Measurements from ENCODE around the gene CFAP61. TPM values are rescaled to one million over a fixed set of nuclear protein-coding genes. Genes with fewer than 3 reads are reported as not detected.

Gene CFAP61
- total RNA-seq, 4 donors from 2014 or later = 17.1 to 94.8 (median 41.4) TPM

DNA sequence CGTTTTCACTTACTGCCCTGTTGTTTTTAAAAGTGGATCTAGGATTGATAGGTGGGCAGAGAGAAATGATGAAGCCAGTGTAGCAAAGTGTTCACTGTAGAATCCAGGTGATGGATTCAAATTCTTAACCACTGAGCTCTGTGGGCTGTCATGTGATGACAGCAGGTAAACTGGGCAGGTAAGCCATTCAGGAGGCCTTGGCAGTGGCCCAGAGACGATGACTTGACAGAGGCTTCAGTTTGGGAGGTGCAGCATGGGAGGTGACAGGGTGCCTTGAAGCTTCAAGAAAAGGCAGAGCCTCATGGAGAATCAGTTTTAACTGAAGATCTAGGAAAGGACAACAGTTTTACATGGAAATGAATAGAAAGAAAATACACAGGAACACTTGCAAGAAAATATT, 33.2 kb upstream of the CFAP61 start:
- DNase-seq (no peak), ATAC-seq (no peak)
- no peaks in the 10 kb centered on the region for H3K9me3 ChIP-seq
- peaks cover 23 to 24% of the 10 kb centered on the region in 2 donors for H3K4me1 ChIP-seq
- H3K27me3 ChIP-seq = no peaks in the 10 kb centered on the region
- TF ChIP-seq, protein P1, sequence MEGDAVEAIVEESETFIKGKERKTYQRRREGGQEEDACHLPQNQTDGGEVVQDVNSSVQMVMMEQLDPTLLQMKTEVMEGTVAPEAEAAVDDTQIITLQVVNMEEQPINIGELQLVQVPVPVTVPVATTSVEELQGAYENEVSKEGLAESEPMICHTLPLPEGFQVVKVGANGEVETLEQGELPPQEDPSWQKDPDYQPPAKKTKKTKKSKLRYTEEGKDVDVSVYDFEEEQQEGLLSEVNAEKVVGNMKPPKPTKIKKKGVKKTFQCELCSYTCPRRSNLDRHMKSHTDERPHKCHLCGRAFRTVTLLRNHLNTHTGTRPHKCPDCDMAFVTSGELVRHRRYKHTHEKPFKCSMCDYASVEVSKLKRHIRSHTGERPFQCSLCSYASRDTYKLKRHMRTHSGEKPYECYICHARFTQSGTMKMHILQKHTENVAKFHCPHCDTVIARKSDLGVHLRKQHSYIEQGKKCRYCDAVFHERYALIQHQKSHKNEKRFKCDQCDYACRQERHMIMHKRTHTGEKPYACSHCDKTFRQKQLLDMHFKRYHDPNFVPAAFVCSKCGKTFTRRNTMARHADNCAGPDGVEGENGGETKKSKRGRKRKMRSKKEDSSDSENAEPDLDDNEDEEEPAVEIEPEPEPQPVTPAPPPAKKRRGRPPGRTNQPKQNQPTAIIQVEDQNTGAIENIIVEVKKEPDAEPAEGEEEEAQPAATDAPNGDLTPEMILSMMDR (IDR thresholded peaks at IDR 0.05 in 4 of 5, conservative IDR thresholded peaks at IDR 0.05 in 1 of 5) = no peak
- TF ChIP-seq POLR2A (IDR thresholded peaks at IDR 0.05) = no peak
- H3K36me3 ChIP-seq = peaks cover 0 to 14% of the 10 kb centered on the region in 2 donors
- in situ Hi-C loops (cut with MboI; ENCODE audit: low sequenced_read_pairs in 4 of 4) (no loop called here), intact Hi-C loops (cut with DNase I; ENCODE audit: low total_unique reads) (no loop called here)
- H3K4me3 ChIP-seq = no peak overlapping the region
- no peak overlapping the region for H3K27ac ChIP-seq

DNA sequence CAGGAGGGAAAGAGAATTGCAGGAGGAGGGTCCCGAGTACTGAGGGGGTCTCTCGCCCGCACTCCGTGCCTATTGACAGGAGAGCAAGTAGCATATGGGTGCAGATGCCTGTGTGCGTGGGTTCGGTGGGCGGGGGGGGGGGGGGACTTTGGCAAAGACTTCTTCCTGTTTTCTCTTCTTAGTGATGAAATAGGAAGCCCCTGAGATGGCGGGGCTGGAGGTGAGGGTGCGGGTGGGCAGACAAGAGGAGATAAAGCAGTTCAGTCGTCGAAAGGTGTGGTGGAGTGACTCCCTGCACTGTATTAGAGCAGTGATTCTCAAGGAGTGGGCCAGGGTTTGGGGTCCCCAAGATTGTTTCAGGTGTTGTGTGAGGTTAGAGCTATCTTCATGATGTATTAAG, 31.4 kb upstream of the CFAP61 start:
- Histone ChIP-seq H3K27me3 (no peaks in the 10 kb centered on the region), H3K4me3 (no peak overlapping the region), H3K4me1 (peaks cover 31 to 33% of the 10 kb centered on the region in 2 donors), H3K9me3 (no peaks in the 10 kb centered on the region), H3K27ac (no peak overlapping the region), H3K36me3 (peaks cover 0 to 19% of the 10 kb centered on the region in 2 donors)
- in situ Hi-C loops (cut with MboI; ENCODE audit: low sequenced_read_pairs in 4 of 4) = no loop called here
- DNase-seq (no peak), ATAC-seq (no peak)
- TF ChIP-seq, protein P1 (IDR thresholded peaks at IDR 0.05 in 4 of 5, conservative IDR thresholded peaks at IDR 0.05 in 1 of 5) = no peak
- TF ChIP-seq POLR2A (IDR thresholded peaks at IDR 0.05) = no peak
- intact Hi-C loops (cut with DNase I; ENCODE audit: low total_unique reads) = no loop called here

DNA sequence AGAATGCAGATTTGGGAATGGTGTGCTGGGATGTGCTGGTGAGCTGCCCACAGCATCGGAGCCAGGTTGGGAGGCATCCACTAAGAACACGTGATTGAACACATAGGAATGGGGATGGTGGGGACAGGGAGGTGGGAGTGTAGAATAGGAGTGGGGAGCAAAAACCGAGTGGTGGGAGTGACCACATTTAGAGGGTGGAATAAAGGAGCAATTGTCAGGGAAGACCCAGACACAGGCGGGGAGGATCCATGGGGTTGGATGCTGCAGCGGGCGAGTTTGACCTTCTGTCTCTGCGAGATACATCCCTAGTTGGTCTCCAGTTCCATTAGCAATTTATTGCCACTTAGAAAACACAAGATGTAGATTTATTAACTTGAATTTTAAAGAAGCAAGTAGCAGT, 30.5 kb upstream of the CFAP61 start:
- Histone ChIP-seq H3K4me1 (peaks cover 28 to 38% of the 10 kb centered on the region in 2 donors), H3K9me3 (no peaks in the 10 kb centered on the region), H3K4me3 (no peak overlapping the region), H3K36me3 (peaks cover 0 to 26% of the 10 kb centered on the region in 2 donors), H3K27me3 (no peaks in the 10 kb centered on the region), H3K27ac (no peak overlapping the region)
- ATAC-seq (no peak), DNase-seq (no peak)
- intact Hi-C loops (cut with DNase I; ENCODE audit: low total_unique reads) (no loop called here), in situ Hi-C loops (cut with MboI; ENCODE audit: low sequenced_read_pairs in 4 of 4) (no loop called here)
- TF ChIP-seq, protein P1 (IDR thresholded peaks at IDR 0.05 in 4 of 5, conservative IDR thresholded peaks at IDR 0.05 in 1 of 5) = no peak
- no peak for TF ChIP-seq POLR2A (IDR thresholded peaks at IDR 0.05)

DNA sequence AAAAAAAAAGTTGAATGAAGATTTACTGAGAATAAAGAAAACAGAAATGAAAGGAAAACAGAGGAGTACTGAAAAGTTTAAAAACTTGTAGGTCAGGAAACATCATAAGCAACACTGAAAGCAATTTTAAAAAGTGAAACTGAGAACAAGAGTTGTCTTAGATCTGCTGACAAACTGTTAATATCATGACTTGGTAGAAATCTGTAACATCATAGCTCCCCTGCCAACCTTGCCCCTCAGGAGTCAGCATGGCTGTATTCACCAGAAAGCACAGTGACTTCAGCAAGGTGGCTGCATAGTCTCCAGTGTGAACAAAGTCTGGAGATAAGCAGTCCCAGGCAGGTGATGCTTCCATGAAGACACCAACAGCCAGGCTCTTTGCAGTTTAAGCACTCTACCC, 29.8 kb upstream of the CFAP61 start:
- no peak for DNase-seq
- Histone ChIP-seq H3K36me3 (peaks cover 0 to 27% of the 10 kb centered on the region in 2 donors), H3K27me3 (no peaks in the 10 kb centered on the region), H3K9me3 (no peaks in the 10 kb centered on the region), H3K4me3 (no peak overlapping the region), H3K27ac (no peak overlapping the region), H3K4me1 (peaks cover 34 to 44% of the 10 kb centered on the region in 2 donors)
- in situ Hi-C loops (cut with MboI; ENCODE audit: low sequenced_read_pairs in 4 of 4) (no loop called here), intact Hi-C loops (cut with DNase I; ENCODE audit: low total_unique reads) (no loop called here)
- TF ChIP-seq, protein P1 (IDR thresholded peaks at IDR 0.05 in 4 of 5, conservative IDR thresholded peaks at IDR 0.05 in 1 of 5) = no peak
- no peak for TF ChIP-seq POLR2A (IDR thresholded peaks at IDR 0.05)
- ATAC-seq = no peak

DNA sequence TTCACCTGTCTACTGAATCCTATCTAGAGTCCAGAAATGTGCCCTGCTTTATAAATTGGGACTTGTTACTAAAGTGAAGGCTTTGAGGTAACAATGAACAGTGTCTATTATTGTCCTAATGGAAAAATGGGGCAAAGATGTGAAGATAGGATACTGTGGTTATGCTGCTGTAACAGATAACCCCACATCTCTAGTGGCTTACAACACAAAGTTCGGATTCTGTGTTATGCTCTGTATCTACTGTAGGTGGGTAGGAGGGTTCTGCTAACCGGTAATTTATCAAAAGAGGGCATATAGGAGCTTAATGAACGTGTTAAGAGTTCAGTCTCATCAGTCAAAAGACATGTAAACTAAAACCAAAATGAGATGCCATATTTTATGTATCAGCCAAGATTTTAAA, 28.9 kb upstream of the CFAP61 start:
- intact Hi-C loops (cut with DNase I; ENCODE audit: low total_unique reads) = no loop called here
- ATAC-seq (no peak), DNase-seq (no peak)
- H3K36me3 ChIP-seq = peaks cover 0 to 34% of the 10 kb centered on the region in 2 donors
- peaks cover 30 to 41% of the 10 kb centered on the region in 2 donors for H3K4me1 ChIP-seq
- H3K27me3 ChIP-seq = no peaks in the 10 kb centered on the region
- in situ Hi-C loops (cut with MboI; ENCODE audit: low sequenced_read_pairs in 4 of 4) = no loop called here
- H3K4me3 ChIP-seq = no peak overlapping the region
- H3K27ac ChIP-seq = no peak overlapping the region
- no peak for TF ChIP-seq POLR2A (IDR thresholded peaks at IDR 0.05)
- TF ChIP-seq, protein P1 (IDR thresholded peaks at IDR 0.05 in 4 of 5, conservative IDR thresholded peaks at IDR 0.05 in 1 of 5) = no peak
- H3K9me3 ChIP-seq = no peaks in the 10 kb centered on the region
